Measurements from ENCODE around the gene PRDM11.

PRDM11 gene

DNA sequence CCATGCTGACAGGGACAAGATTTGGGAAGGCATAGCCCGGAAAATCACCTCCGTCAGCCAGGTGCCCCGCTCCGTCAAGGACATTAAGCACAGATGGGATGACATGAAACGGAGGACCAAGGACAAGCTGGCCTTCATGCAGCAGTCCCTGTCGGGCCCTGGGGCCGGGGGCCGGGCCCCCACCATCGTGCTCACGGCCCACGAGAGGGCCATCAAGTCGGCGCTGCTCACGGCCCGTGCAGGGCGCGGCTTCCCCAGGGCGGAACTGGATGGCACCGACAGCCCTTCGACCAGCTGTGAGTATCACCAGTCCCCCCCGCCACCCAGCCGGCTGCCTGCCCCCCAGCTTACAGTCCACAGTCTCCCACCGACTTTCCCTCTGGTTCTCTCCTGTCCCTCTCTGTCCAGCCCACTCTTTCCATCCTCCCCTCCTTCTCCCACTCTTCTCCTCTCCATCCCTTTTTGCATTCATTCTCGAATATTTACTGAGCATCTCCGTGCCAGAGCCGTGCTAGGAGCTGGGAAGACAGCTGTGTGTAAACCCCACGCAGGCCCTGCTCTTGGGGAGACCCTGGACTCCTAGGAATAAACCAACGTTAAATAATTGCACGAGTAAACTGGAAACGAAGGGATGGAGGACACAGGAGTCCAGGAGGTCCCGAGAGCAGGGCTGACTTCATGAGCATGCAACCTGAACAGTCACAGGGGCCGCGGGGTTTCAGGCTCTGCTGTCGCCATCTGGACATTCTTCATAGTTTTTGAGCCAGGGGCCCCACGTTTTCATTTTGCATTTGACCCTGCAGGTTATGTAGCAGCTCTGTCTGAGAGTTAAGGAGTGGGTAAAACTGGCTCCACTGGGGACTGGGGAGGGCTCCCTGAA lies 62.8 kb downstream of the PRDM11 start:
- no peak for DNase-seq (ENCODE audit: low read depth in 2 of 2)

DNA sequence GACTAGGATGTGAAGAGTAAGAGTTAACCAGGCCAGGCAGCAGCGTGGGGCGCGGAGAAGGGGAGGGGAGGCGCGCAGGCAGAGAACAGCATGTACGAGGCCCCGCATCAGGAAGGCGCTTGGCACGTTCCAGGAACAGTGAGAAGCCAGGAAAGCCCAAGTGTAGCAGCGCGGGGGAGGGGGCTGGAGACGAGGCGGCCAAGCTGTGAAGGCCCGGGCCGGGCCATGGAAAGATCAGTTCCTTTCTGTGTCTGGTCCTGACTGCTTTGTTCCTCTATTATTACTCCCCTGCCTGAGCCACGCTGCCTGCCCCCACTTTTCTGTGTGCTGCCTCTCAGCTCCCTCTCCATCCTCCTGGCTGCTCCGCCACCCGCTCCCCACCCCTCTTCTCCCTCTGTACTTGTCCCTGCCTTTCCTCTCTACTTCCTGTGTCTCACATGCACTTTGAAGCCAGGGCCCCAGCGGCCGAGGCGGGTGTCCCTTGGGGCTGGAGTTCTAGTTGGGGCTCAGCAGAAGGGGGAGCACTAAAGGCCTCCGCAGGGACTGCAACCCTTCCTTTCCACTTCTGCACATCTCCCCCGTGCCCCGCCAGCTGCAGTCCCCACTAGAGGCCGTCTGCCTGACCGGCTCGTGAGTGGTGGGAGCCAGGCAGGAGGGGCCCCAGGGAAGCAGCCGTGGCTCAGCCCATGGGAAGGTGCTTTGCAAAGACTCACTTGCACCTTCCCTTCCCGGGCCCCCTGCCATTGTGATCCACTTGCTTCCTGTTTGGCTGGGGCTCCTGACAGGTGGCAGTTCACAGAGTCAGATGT lies 63.7 kb downstream of the PRDM11 start:
- no peak for DNase-seq (ENCODE audit: low read depth in 2 of 2)

DNA sequence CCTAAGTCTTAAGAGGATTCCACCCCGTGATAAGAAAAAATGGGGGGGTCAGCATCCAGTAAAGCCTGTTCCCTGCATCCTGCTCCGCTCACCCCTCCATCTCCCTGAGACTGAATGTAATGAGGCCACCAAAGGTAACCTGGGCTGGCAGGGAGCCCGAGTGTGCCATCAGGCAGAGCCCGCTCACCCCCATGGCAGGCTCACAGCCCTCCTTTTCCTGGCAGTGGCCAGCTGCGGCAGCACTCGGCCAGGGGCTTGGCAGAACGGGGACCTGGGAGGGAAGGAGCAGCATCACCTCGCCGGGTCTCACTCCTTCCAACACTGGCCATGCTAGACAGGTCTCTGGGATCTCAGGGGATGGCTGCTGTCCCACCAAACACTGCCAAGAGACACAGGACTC lies 64.4 kb downstream of the PRDM11 start:
- DNase-seq (ENCODE audit: low read depth in 2 of 2): no peak

DNA sequence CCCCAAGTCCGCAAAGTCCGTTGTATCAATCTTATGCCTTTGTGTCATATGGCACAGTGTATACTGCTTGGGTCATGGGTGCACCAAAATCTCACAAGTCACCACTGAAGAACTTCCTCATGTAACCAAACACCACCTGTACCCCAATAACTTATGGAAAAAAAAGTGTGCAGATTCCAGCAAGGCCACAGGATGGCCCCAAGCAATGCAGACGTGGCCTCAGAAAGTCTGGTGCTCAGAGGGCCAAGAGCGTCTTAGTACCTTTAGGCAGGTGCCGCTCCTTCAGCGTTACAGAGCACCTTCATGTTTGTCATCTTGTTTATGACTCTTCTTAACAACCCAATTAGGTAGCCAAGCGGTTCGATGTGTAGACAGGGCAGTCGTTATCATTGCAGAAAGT lies 65.3 kb downstream of the PRDM11 start:
- no peak for DNase-seq (ENCODE audit: low read depth in 2 of 2)

DNA sequence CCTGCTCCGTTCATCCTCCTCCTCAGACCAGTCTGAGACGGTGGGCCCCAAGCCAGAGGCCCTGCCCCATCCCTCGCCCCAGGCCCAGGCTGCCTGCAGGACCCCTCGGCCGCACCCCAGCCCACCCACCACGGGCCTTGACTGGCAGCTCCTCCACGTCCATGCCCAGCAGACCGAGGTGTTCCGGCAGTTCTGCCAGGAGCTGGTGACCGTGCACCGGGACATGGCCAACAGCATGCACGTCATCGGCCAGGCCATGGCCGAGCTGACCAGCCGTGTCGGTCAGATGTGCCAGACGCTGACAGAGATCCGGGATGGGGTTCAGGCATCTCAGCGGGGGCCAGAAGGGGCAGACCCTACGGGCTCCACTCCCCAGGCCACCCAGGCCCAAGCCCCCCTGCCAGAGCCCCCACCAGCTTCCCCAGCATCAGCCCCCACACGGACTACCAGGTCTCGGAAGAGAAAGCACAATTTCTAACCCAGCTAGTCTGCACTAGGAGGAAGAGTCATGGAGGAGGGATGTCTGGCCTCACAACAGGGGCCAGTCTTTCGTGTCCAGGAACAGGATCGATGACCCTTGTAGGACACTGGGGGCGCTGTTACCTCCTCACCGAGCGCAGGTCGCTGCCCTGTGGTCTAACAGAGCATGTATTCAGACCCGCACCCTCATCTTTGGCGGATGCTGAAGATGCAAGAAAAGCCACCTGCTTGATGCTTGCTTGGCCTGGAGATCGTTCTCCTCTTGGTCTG lies 66.3 kb downstream of the PRDM11 start:
- no peak for DNase-seq (ENCODE audit: low read depth in 2 of 2)

DNA sequence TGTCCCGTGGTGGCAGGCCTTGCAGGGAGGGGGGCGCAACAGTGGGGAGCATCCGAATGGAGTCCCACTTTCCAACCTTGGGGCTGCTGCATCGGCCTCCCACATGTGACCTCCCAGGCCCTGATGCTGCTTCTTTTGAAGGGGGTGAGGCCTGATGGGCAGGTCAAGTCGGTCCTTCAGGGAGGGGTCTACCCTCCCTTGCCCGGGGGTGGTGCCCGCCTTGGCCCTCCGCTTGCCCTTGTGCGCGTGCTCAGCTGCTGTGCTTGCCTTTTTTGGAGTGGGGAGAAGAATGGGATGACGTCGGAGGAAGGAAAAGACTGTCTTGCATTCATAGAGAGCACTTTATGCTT lies 66.9 kb downstream of the PRDM11 start:
- DNase-seq (ENCODE audit: low read depth in 2 of 2): no peak

DNA sequence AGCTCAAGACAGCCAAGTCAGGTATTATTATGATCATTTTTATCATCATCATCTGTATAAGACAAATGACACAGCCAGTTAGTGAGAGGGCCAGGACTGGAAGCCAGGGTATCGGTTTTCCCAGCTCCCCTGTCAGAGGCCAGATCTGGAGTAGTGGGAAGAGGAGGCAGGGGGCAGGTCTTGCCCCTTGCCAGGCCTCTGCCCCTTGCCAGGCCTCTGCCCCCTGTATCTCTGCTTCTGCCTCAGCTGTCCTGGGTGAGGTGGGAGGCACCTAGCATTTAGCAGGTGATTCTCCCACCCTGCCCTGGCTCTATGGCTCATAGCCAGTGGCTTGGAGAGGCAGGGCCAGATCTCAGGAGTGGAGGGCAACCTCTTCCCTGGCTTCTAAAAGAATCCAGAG lies 67.3 kb downstream of the PRDM11 start:
- no peak for DNase-seq (ENCODE audit: low read depth in 2 of 2)

DNA sequence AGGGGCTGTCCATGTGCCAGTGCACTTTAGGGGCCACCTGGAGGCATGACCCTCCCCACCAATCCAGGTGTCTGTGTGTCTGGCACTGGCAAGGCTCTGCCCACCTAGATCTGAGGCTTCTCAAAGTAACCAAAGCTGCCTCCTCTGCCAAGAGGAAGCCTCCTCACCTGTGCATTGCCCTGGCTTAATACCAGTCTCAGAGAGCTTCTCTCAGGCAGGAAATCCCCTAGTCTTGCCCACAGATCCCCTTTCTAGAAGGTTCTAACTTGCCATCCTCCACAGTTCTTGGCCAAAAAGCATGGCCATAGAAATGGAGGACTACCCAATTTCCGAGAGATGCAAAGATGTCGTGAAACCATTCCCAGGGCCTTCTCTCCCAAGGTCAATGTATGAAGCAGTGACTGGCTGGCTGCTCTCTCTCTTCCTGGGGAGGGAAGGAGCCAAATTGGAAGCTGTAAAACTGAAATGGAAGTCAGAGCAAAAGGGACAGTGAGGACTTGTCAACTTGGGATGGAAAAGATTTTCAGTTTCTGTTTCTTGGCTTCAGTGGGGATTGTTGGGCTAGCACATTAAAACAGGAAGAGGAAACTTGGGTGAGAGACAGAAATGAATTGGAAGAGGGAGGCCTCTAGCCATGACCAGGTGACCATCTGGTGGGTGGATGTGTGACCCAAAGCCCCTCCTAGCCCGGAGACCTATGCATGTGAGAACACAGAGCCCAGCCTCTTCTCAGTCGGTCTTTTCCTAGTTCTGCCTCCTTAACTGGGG lies 68.8 kb downstream of the PRDM11 start:
- DNase-seq (ENCODE audit: low read depth in 2 of 2): no peak

DNA sequence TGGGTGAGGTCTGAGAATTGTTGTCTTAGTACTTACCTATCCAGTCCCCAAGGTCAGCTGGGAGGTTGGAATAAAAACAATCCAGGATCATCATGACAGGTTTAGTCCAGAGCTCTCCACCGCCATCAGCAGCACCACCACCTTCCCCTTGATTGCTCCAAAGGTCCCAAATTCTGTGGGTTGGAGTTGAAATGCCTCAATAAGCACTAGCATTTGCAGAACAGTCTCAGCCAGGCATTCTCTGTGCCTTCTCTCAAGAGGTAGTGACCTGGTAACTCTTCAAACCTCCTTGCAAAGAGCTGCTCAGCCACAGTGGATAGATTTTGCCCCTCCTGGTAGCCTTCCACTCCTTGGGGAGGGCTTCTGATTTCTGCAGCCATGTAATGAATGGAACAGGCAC lies 69.6 kb downstream of the PRDM11 start:
- no peak for DNase-seq (ENCODE audit: low read depth in 2 of 2)

DNA sequence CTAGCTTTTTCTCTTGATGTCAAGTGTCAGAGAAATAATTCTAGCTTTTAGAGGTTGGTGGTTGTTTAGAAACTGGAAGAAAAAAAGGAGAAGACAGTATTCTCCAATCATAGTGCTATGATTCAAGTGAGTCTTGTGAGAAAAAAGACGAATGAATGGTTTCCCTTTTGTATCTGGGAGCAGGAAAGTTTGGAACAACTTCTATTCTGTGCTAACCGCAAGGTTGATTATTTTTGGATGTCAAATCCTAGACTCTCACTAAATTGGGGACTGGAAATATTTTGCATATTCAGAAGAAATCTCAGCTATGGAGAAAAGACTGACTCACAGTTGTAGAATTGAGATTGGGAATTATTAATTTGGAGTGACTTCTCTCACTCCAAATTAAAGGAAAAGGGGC lies 70.5 kb downstream of the PRDM11 start:
- DNase-seq (ENCODE audit: low read depth in 2 of 2): no peak

DNA sequence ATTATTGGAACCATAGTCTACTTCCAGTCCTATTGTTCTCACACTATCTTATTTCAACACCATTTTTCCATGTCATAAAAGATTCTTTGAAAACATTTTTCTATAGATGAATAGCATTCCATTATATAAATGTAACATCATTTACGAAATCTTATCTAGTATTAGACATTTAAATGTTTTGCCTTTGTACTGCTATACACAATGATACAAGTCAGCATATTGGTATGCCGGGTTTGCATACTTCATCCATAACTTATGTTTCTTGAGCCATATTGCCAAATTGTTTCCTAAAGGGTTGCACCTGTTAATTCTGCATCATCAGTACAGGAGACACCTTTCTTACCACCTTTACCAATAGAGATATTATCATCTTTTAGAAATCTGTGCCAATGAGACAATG lies 71.6 kb downstream of the PRDM11 start:
- DNase-seq (ENCODE audit: low read depth in 2 of 2): no peak

DNA sequence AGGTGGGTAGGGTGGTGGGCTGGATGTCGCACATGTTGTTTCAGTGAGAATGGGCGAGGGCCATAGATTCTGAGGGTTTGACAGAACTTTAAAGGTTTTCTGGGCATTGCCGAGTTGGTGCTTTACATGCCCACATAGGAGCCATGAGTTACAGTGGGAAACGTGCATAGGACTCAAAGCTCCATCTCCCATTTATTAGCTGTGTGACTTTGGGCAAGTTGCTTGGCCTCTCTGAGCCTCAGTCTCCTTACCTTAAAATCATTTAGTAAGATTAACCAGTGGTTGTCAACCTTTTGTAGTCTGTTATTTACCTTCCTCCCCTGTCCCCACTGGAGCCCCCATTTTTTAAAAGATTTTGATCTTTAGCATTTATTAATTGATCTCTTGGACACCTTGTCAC lies 72.3 kb downstream of the PRDM11 start:
- no peak for DNase-seq (ENCODE audit: low read depth in 2 of 2)

DNA sequence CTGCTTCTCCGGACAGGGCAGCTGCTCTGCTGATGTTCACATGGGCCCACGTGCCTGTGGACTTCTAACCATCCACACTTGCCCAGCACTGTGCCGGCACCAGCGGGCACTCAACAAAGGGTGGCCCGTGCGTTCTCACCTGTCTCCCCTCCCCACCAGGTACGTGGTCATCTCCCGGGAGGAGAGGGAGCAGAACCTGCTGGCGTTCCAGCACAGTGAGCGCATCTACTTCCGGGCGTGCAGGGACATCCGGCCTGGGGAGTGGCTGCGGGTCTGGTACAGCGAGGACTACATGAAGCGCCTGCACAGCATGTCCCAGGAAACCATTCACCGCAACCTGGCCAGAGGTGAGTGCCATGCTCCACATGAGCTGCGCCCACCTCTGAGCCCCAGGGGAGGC lies 73.0 kb downstream of the PRDM11 start:
- no peak for DNase-seq (ENCODE audit: low read depth in 2 of 2)

DNA sequence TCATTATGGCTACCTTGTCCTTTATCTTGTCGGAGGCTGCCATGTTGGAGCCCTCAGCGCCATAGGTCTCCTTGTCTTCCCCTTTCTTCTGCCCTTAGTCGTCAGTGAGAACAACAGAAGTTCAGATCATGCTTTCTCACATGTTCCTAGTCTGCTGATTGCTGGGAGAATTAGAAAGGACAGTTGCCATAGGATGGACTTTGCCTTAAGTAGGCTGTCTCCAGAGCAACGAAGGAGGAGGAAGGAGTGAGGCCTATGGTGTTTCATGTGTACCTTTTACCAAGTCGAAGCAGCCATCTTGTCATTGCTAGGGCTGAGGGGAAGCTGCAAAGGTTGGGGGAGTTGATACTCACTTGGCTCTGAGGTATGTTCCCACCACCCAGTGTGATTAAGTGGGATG lies 77.1 kb downstream of the PRDM11 start:
- DNase-seq (ENCODE audit: low read depth in 2 of 2): no peak

DNA sequence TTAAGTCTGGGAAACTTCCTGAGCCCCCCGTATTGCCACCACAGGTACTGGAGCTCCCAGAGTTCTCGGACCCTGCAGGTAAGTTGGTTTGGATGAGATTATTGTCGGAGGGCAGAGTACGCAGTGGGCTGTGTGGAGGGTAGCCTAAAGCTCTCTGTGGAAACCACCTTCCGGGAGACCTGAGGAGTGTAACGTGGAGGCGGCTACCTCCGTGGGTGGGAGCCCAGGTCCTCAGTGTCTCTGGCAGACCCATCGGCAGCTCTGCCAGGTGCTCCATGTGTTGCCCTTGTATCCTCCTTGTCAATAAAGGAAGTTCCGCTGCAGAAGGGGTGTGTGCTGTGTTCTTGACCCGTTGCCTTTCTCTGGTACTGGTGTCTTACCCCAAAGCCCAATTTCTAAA lies 78.3 kb downstream of the PRDM11 start:
- no peak for DNase-seq (ENCODE audit: low read depth in 2 of 2)

DNA sequence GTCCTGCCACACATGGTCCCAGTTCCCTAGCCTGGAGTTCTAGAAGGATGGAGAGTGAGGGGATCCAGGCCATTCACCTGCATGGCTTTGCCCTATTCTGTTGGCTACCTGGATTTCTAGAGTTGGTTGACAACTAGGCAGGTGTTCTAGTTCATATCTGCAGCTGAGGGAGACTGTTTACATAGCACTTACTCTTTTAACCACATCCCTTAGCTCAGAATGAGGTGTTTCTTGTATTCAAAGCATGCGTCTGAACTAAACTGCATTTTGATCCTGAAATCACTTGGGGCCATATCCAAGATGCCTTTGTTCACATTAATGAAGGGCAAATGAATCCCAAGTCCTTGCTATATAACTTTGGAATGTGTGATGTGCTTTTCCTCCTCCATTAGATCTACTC lies 78.8 kb downstream of the PRDM11 start:
- DNase-seq (ENCODE audit: low read depth in 2 of 2): no peak

DNA sequence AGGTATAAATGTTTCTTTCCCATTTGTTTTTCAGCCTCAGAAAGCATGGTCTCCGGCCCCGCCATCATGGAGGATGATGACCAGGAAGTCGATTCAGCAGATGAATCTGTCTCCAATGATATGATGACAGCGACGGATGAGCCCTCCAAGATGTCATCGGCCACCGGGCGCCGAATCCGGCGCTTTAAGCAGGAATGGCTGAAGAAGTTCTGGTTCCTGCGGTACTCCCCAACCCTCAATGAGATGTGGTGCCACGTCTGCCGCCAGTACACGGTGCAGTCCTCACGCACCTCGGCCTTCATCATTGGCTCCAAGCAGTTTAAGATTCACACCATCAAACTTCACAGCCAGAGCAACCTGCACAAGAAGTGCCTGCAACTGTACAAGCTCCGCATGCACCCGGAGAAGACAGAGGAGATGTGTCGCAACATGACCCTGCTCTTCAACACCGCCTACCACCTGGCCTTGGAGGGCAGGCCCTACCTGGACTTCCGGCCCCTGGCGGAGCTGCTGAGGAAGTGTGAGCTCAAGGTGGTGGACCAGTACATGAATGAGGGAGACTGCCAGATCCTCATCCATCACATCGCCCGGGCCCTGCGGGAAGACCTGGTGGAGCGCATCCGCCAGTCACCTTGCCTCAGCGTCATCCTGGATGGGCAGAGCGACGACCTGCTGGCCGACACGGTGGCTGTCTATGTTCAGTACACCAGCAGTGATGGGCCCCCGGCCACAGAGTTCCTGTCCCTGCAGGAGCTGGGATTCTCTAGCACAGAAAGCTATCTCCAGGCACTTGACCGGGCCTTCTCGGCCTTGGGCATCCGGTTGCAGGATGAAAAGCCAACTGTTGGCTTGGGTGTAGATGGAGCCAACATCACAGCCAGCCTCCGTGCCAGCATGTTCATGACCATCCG lies 79.8 kb downstream of the PRDM11 start:
- no peak for DNase-seq (ENCODE audit: low read depth in 2 of 2)

DNA sequence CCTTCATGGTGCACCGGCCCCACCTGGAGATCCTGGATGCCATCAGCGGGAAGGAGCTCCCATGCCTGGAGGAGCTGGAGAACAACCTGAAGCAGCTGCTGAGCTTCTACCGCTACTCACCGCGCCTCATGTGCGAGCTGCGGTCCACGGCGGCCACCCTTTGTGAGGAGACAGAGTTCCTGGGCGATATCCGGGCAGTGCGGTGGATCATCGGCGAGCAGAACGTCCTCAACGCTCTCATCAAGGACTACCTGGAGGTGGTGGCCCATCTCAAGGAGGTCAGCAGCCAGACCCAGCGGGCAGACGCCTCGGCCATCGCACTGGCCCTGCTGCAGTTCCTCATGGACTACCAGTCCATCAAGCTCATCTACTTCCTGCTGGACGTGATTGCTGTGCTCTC lies 80.5 kb downstream of the PRDM11 start:
- no peak for DNase-seq (ENCODE audit: low read depth in 2 of 2)

DNA sequence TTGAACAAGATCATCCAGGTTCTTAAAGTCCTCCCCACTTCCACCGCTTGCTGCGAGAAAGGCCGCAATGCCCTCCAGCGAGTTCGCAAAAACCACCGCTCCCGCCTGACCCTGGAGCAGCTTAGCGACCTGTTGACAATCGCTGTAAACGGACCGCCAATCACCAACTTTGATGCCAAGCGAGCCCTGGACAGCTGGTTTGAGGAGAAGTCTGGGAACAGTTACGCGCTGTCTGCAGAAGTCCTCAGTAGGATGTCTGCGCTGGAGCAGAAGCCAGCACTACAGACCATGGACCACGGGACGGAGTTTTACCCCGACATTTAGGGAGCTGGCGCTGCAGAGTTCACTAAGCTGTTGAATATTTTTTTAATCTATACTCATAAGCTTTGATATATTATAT lies 81.4 kb downstream of the PRDM11 start:
- no peak for DNase-seq (ENCODE audit: low read depth in 2 of 2)

DNA sequence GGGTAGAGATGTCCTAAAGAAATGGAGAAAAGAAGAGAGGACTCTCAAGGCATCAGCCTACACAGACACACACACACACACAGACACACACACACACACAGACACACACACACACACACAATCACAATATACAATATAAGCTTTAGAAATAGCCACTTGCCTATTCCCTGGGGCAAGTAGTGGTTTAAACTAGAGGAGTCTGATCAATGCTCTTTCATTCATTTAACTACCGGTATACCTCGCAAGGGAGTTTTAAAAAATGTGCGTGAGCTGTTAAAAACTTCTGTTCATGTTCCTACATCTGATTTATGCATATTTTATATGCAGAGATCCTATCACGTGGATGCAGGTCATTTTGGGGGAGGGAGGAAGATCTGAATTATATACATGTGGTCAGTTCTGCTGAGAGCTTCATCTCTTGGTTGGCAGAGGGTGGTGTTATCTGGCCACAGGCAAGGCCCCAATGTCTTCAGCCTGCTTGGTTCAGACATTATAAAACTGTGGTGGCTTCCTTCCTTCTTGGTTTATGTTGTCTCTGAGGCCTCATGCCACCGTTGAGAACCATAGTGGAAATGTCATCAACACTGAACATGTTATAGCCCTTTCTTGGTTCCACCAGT lies 83.1 kb downstream of the PRDM11 start:
- DNase-seq (ENCODE audit: low read depth in 2 of 2): no peak

Measured in stimulated activated CD8-positive, alpha-beta memory T cell treated with anti-CD3 and anti-CD28 coated beads, Interleukin-7, amount 100 ng/mL, for 1 hour (primary cell).